GM23338 (cell line): ENCODE results near the gene TUBGCP2.

Experiments
- EZH2 ChIP-seq: fragments of 200-600 bp; sonication (generic); IDR thresholded peaks from one replicate; pipeline ENCODE4 v1.8.0; 2017; ENCODE audit warnings: antibody characterized with exemption, mild to moderate bottlenecking, low read depth; ENCODE audit not compliant: unreplicated experiment
- EZH2phosphoT487 ChIP-seq: fragments of 200-600 bp; sonication (generic); IDR thresholded peaks from one replicate; pipeline ENCODE4 v1.8.1; 2018; ENCODE audit warnings: antibody characterized with exemption; ENCODE audit not compliant: unreplicated experiment
- POLR2AphosphoS5 ChIP-seq: IDR thresholded peaks from 2 replicates; pipeline ENCODE4 v1.6.1; 2016; ENCODE audit warnings: antibody characterized with exemption, low read depth
- ZNF331 ChIP-seq: fragments of 250-450 bp; sonication (Bioruptor Pico); IDR thresholded peaks from 2 replicates; pipeline ENCODE4 v1.5.0; 2020; ENCODE audit warnings: low read depth, mild to moderate bottlenecking, moderate library complexity
- TF ChIP-seq, protein P1 (sequence below), 2 experiments: fragments of 200-600 bp in 1 of 2; sonication (generic) in 1 of 2; conservative IDR thresholded peaks; 2 replicates each; pipeline versions ENCODE4 v1.5.1 to v1.6.1; 2016 to 2017; ENCODE audit warnings: antibody characterized with exemption in 2 of 2, low read depth in 2 of 2, mild to moderate bottlenecking in 2 of 2, moderate library complexity in 1 of 2
- TF ChIP-seq, protein P2 (sequence below): IDR thresholded peaks from one replicate; pipeline ENCODE4 v1.6.1; 2018; ENCODE audit warnings: antibody characterized with exemption; ENCODE audit not compliant: unreplicated experiment

DNA sequence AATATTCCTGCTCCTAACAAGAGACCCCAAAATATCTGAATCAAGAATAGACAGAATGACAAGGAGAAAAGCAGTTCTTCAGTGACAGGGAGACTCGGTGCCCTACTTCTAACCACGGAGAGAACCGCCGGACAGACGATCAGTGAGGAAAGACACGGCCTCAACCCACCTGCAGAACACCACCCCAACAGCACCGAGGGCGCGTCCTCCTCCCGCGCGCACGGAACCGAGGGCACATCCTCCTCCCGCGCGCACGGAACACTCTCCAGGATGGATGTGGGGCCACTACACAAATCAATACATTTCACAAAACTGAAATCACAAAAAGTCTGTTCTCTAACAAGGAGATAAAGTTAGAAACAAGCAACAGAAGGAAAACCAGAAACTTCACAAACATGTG, 22.3 kb downstream of the TUBGCP2 start:
- no peak for TF ChIP-seq EZH2
- TF ChIP-seq, protein P1, sequence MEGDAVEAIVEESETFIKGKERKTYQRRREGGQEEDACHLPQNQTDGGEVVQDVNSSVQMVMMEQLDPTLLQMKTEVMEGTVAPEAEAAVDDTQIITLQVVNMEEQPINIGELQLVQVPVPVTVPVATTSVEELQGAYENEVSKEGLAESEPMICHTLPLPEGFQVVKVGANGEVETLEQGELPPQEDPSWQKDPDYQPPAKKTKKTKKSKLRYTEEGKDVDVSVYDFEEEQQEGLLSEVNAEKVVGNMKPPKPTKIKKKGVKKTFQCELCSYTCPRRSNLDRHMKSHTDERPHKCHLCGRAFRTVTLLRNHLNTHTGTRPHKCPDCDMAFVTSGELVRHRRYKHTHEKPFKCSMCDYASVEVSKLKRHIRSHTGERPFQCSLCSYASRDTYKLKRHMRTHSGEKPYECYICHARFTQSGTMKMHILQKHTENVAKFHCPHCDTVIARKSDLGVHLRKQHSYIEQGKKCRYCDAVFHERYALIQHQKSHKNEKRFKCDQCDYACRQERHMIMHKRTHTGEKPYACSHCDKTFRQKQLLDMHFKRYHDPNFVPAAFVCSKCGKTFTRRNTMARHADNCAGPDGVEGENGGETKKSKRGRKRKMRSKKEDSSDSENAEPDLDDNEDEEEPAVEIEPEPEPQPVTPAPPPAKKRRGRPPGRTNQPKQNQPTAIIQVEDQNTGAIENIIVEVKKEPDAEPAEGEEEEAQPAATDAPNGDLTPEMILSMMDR (conservative IDR thresholded peaks at IDR 0.05; ENCODE audit: low read depth in 2 of 2): no peak
- TF ChIP-seq ZNF331: no peak
- TF ChIP-seq, protein P2, sequence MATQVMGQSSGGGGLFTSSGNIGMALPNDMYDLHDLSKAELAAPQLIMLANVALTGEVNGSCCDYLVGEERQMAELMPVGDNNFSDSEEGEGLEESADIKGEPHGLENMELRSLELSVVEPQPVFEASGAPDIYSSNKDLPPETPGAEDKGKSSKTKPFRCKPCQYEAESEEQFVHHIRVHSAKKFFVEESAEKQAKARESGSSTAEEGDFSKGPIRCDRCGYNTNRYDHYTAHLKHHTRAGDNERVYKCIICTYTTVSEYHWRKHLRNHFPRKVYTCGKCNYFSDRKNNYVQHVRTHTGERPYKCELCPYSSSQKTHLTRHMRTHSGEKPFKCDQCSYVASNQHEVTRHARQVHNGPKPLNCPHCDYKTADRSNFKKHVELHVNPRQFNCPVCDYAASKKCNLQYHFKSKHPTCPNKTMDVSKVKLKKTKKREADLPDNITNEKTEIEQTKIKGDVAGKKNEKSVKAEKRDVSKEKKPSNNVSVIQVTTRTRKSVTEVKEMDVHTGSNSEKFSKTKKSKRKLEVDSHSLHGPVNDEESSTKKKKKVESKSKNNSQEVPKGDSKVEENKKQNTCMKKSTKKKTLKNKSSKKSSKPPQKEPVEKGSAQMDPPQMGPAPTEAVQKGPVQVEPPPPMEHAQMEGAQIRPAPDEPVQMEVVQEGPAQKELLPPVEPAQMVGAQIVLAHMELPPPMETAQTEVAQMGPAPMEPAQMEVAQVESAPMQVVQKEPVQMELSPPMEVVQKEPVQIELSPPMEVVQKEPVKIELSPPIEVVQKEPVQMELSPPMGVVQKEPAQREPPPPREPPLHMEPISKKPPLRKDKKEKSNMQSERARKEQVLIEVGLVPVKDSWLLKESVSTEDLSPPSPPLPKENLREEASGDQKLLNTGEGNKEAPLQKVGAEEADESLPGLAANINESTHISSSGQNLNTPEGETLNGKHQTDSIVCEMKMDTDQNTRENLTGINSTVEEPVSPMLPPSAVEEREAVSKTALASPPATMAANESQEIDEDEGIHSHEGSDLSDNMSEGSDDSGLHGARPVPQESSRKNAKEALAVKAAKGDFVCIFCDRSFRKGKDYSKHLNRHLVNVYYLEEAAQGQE: no peak
- TF ChIP-seq EZH2phosphoT487: no peak
- no peak for TF ChIP-seq POLR2AphosphoS5
